Testis (tissue), 2 donors: ENCODE measurements around the gene LFNG.

Experiments
- POLR2A ChIP-seq: fragments of 450-650 bp; IDR thresholded peaks from one replicate; pipeline ENCODE4 v1.6.1; 2017; ENCODE audit warnings: antibody characterized with exemption, mild to moderate bottlenecking, moderate library complexity
- TF ChIP-seq, protein P1 (sequence below), 3 experiments: fragments of 450-650 bp in 2 of 3; fragments of 200-600 bp in 1 of 3; sonication (generic) in 1 of 3; IDR thresholded peaks; one replicate each; pipeline ENCODE4 v1.5.1; 2016 to 2019; ENCODE audit warnings: antibody characterized with exemption in 3 of 3, mild to moderate bottlenecking in 2 of 3, moderate library complexity in 1 of 3

DNA sequence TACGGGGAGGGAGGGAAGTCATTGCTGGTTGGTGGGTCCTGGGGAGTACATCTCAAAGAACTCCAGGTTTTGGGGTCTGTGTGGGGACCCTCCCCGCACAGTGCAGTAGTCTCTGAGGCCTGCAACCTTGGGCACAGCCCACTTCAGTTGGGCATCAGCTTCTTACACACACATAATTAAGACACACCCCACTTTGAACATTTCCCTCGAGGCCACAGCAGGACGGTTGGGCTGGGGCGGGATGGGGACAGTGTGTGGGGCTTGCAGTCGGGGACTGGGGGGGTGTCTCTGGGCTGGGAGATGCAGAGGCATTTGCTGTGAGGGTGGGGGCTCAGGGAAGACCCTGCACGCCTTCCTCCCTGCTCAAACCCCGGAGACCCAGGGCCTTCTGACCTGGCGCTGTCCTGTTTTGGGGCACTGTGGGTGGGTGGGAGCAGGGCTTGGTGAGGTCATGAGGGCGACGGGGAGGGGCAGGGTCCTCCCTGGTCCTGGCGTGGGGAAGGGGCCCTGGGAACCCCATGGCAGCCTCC lies 1.3 kb downstream of the LFNG start:
- no peak for TF ChIP-seq POLR2A
- TF ChIP-seq, protein P1, sequence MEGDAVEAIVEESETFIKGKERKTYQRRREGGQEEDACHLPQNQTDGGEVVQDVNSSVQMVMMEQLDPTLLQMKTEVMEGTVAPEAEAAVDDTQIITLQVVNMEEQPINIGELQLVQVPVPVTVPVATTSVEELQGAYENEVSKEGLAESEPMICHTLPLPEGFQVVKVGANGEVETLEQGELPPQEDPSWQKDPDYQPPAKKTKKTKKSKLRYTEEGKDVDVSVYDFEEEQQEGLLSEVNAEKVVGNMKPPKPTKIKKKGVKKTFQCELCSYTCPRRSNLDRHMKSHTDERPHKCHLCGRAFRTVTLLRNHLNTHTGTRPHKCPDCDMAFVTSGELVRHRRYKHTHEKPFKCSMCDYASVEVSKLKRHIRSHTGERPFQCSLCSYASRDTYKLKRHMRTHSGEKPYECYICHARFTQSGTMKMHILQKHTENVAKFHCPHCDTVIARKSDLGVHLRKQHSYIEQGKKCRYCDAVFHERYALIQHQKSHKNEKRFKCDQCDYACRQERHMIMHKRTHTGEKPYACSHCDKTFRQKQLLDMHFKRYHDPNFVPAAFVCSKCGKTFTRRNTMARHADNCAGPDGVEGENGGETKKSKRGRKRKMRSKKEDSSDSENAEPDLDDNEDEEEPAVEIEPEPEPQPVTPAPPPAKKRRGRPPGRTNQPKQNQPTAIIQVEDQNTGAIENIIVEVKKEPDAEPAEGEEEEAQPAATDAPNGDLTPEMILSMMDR (IDR thresholded peaks at IDR 0.05): no peak
